HG03108 (cell line): ENCODE measurements around the gene BMAL2.

Source experiments
- ATAC-seq: cut with Tn5 transposase; IDR thresholded peaks from one replicate; pipeline ENCODE4 v1.9.1; 2021; ENCODE audit warnings: moderate library complexity; ENCODE audit not compliant: unreplicated experiment

Gene BMAL2

GRCh38 chr12:27319409-27319808, 13.2 kb upstream of the BMAL2 start:
- ATAC-seq = no peak

GRCh38 chr12:27319848-27320247, 12.8 kb upstream of the BMAL2 start:
- ATAC-seq = no peak

GRCh38 chr12:27324530-27324929, 8.1 kb upstream of the BMAL2 start:
- no peak for ATAC-seq

GRCh38 chr12:27330846-27331245, 1.8 kb upstream of the BMAL2 start:
- ATAC-seq = no peak

- ATAC-seq = peak; percentile 42
These were observed 1.2 kb upstream of the BMAL2 start for GRCh38 chr12:27331291-27331926.

GRCh38 chr12:27331927-27332324, 710 bp upstream of the BMAL2 start:
- no peak for ATAC-seq

GRCh38 chr12:27332407-27332713, 276 bp upstream of the BMAL2 start:
- ATAC-seq = no peak

GRCh38 chr12:27333403-27334009, 870 bp downstream of the BMAL2 start:
- ATAC-seq = peak; percentile 8

- ATAC-seq = peak; percentile 15
These were observed 1.5 kb downstream of the BMAL2 start for GRCh38 chr12:27334042-27334720.

- no peak for ATAC-seq
These were observed 2.1 kb downstream of the BMAL2 start for GRCh38 chr12:27334721-27335082.

GRCh38 chr12:27335364-27336281, 3.0 kb downstream of the BMAL2 start:
- no peak for ATAC-seq

- no peak for ATAC-seq
These were observed 3.6 kb downstream of the BMAL2 start for GRCh38 chr12:27336282-27336653.

GRCh38 chr12:27337376-27337775, 4.7 kb downstream of the BMAL2 start:
- no peak for ATAC-seq

- no peak for ATAC-seq
These were observed 5.8 kb downstream of the BMAL2 start for GRCh38 chr12:27338473-27338872.

GRCh38 chr12:27340971-27341370, 8.3 kb downstream of the BMAL2 start:
- ATAC-seq = no peak

- no peak for ATAC-seq
These were observed 9.9 kb downstream of the BMAL2 start for GRCh38 chr12:27342536-27342935.

GRCh38 chr12:27343255-27344000, 10.8 kb downstream of the BMAL2 start:
- ATAC-seq = no peak

- ATAC-seq = no peak
These were observed 11.6 kb downstream of the BMAL2 start for GRCh38 chr12:27344246-27344645.

GRCh38 chr12:27344760-27345159, 12.1 kb downstream of the BMAL2 start:
- no peak for ATAC-seq

GRCh38 chr12:27345376-27345775, 12.7 kb downstream of the BMAL2 start:
- ATAC-seq = no peak

- no peak for ATAC-seq
These were observed 15.1 kb downstream of the BMAL2 start for GRCh38 chr12:27347779-27348178.
